Mesenchymal stem cell (in vitro differentiated cells and primary cell): ENCODE data around the gene ARHGAP42.

Experiments used
- DNase-seq: peaks from one replicate; pipeline ENCODE4 v3.0.0-alpha.2; 2013
- H2AFZ ChIP-seq: one replicate; pipeline ENCODE4 v1.6.1; 2013; ENCODE audit warnings: low read depth, mild to moderate bottlenecking, control low read depth, inconsistent platforms, low read length, moderate library complexity
- H2AK5ac ChIP-seq: 2 replicates; pipeline ENCODE4 v1.6.1; 2013; ENCODE audit warnings: low read length, moderate library complexity, mild to moderate bottlenecking, inconsistent platforms; ENCODE audit not compliant: severe bottlenecking
- H2BK120ac ChIP-seq: one replicate; pipeline ENCODE4 v1.6.1; 2013; ENCODE audit warnings: low read depth, mild to moderate bottlenecking, inconsistent platforms, low read length, moderate library complexity
- H2BK12ac ChIP-seq, 2 experiments: one replicate each; pipeline ENCODE4 v1.6.1; 2013; ENCODE audit warnings: inconsistent platforms in 2 of 2, low read length in 2 of 2, mild to moderate bottlenecking in 2 of 2, moderate library complexity in 2 of 2, control low read depth in 1 of 2
- H2BK15ac ChIP-seq: one replicate; pipeline ENCODE4 v1.6.1; 2013; ENCODE audit warnings: mild to moderate bottlenecking, low read depth, inconsistent platforms; ENCODE audit not compliant: poor library complexity, severe bottlenecking
- H2BK5ac ChIP-seq: 2 replicates; pipeline ENCODE4 v1.6.1; 2013; ENCODE audit warnings: low read depth, mild to moderate bottlenecking, low read length, control low read depth, inconsistent platforms; ENCODE audit not compliant: poor library complexity, severe bottlenecking
- H3K14ac ChIP-seq, 2 experiments: one replicate each; pipeline ENCODE4 v1.6.1; 2013; ENCODE audit warnings: inconsistent platforms in 2 of 2, low read length in 2 of 2, control low read depth in 1 of 2, mild to moderate bottlenecking in 1 of 2, moderate library complexity in 1 of 2
- H3K18ac ChIP-seq, 2 experiments: one replicate each; pipeline ENCODE4 v1.6.1; 2013; ENCODE audit warnings: inconsistent platforms in 2 of 2, low read length in 2 of 2, control low read depth in 1 of 2, low read depth in 1 of 2, mild to moderate bottlenecking in 1 of 2
- H3K23ac ChIP-seq, 2 experiments: one replicate each; pipeline ENCODE4 v1.6.1; 2013; ENCODE audit warnings: inconsistent platforms in 2 of 2, low read length in 2 of 2, mild to moderate bottlenecking in 2 of 2, moderate library complexity in 2 of 2, control low read depth in 1 of 2
- H3K27ac ChIP-seq: 2 replicates; pipeline ENCODE4 v1.5.1; 2013; ENCODE audit warnings: mild to moderate bottlenecking, moderate library complexity, low read length, control low read depth, inconsistent platforms; ENCODE audit not compliant: poor library complexity, severe bottlenecking
- H3K27me3 ChIP-seq, 2 experiments: 2 replicates each; pipeline versions ENCODE4 v1.6.1 to v1.7.0; 2013; ENCODE audit warnings: low read length in 2 of 2, mild to moderate bottlenecking in 2 of 2, moderate library complexity in 2 of 2, control low read depth in 1 of 2, inconsistent platforms in 1 of 2; ENCODE audit not compliant: control insufficient read depth in 1 of 2, insufficient read depth in 1 of 2
- H3K36me3 ChIP-seq, 2 experiments: 2 replicates each; pipeline versions ENCODE4 v1.6.1 to v1.7.0; 2013; ENCODE audit warnings: low read length in 2 of 2, control low read depth in 1 of 2, inconsistent platforms in 1 of 2, low read depth in 1 of 2, mild to moderate bottlenecking in 1 of 2; ENCODE audit not compliant: insufficient read depth in 2 of 2, control insufficient read depth in 1 of 2
- H3K4ac ChIP-seq, 2 experiments: one replicate each; pipeline ENCODE4 v1.6.1; 2013; ENCODE audit warnings: inconsistent platforms in 2 of 2, low read length in 2 of 2, mild to moderate bottlenecking in 2 of 2, moderate library complexity in 2 of 2, control low read depth in 1 of 2, low read depth in 1 of 2
- H3K4me1 ChIP-seq: 2 replicates; pipeline ENCODE4 v1.6.1; 2013; ENCODE audit warnings: low read depth, low read length, control low read depth; ENCODE audit not compliant: control insufficient read depth, insufficient read depth
- H3K4me2 ChIP-seq: 2 replicates; pipeline ENCODE4 v1.6.1; 2013; ENCODE audit warnings: low read length, mild to moderate bottlenecking, inconsistent platforms; ENCODE audit not compliant: poor library complexity, severe bottlenecking
- H3K4me3 ChIP-seq, 2 experiments: 2 replicates each; pipeline versions ENCODE4 v1.5.1 to v1.7.0; 2013; ENCODE audit warnings: low read length in 2 of 2, mild to moderate bottlenecking in 2 of 2, control low read depth in 1 of 2, low read depth in 1 of 2; ENCODE audit not compliant: insufficient read depth in 1 of 2
- H3K79me1 ChIP-seq: replicated peaks from 2 replicates; pipeline ENCODE4 v1.6.1; 2013; ENCODE audit warnings: mild to moderate bottlenecking, control low read depth, low read length, inconsistent platforms; ENCODE audit not compliant: poor library complexity, severe bottlenecking
- H3K9ac ChIP-seq: 2 replicates; pipeline ENCODE4 v1.7.0; 2013; ENCODE audit warnings: mild to moderate bottlenecking, low read length, moderate library complexity
- H3K9me3 ChIP-seq: 2 replicates; pipeline ENCODE4 v1.7.0; 2013; ENCODE audit warnings: mild to moderate bottlenecking, low read length; ENCODE audit not compliant: control insufficient read depth
- H4K8ac ChIP-seq: one replicate; pipeline ENCODE4 v1.6.1; 2013; ENCODE audit warnings: inconsistent platforms, mild to moderate bottlenecking, low read length, moderate library complexity
- H4K91ac ChIP-seq: one replicate; pipeline ENCODE4 v1.6.1; 2013; ENCODE audit warnings: mild to moderate bottlenecking, low read length, inconsistent platforms
- WGBS: methylation state at CpG from one replicate; pipeline ENCODE4 v1.1.7; 2013; ENCODE audit warnings: mixed read lengths; 5-methylcytosine and 5-hydroxymethylcytosine counted together

The ARHGAP42 gene

GRCh38 chr11:100855466-100856067 lies 168.5 kb downstream of the ARHGAP42 start:
- no peaks in the 10 kb centered on the region for H3K27me3 ChIP-seq
- no peak overlapping the region for H3K4ac ChIP-seq
- H2BK5ac ChIP-seq = no peak overlapping the region
- no peak overlapping the region for H3K9ac ChIP-seq
- DNase-seq = peak; percentile 66
- no peak overlapping the region for H3K14ac ChIP-seq
- no peaks in the 10 kb centered on the region for H3K9me3 ChIP-seq
- no peaks in the 10 kb centered on the region for H3K36me3 ChIP-seq
- H3K18ac ChIP-seq = no peak overlapping the region
- no CpG with 5 or more reads among the region's 1 CpG for WGBS
- no peak overlapping the region for H4K8ac ChIP-seq
- no peak overlapping the region for H2AK5ac ChIP-seq
- H3K27ac ChIP-seq = no peak overlapping the region
- H3K4me1 ChIP-seq = peaks cover 3% of the 10 kb centered on the region
- no peak overlapping the region for H3K4me3 ChIP-seq
- no peak overlapping the region for H3K4me2 ChIP-seq
- peaks cover 8% of the 10 kb centered on the region for H3K79me1 ChIP-seq
- no peak overlapping the region for H3K23ac ChIP-seq
- H2AFZ ChIP-seq = no peak overlapping the region
- H2BK15ac ChIP-seq = no peak overlapping the region
- H2BK120ac ChIP-seq = no peak overlapping the region
- no peak overlapping the region for H4K91ac ChIP-seq
- H2BK12ac ChIP-seq = no peak overlapping the region

GRCh38 chr11:100857236-100858005 lies 170.3 kb downstream of the ARHGAP42 start:
- no peak overlapping the region for H2AFZ ChIP-seq
- no peak overlapping the region for H3K4me2 ChIP-seq
- H3K4me1 ChIP-seq = no peaks in the 10 kb centered on the region
- no peak overlapping the region for H3K18ac ChIP-seq
- no peak overlapping the region for H2BK5ac ChIP-seq
- H2AK5ac ChIP-seq = no peak overlapping the region
- H3K79me1 ChIP-seq = peaks cover 11% of the 10 kb centered on the region
- H4K91ac ChIP-seq = no peak overlapping the region
- no peak overlapping the region for H3K4ac ChIP-seq
- H2BK12ac ChIP-seq = no peak overlapping the region
- H3K4me3 ChIP-seq = no peak overlapping the region
- H3K9me3 ChIP-seq = no peaks in the 10 kb centered on the region
- H3K27me3 ChIP-seq = no peaks in the 10 kb centered on the region
- H3K27ac ChIP-seq = no peak overlapping the region
- H2BK120ac ChIP-seq = no peak overlapping the region
- H4K8ac ChIP-seq = no peak overlapping the region
- H3K14ac ChIP-seq = no peak overlapping the region
- H3K9ac ChIP-seq = no peak overlapping the region
- H3K36me3 ChIP-seq = no peaks in the 10 kb centered on the region
- DNase-seq = no peak
- 61% methylated on average over 4 of the region's 4 CpGs for WGBS
- H2BK15ac ChIP-seq = no peak overlapping the region
- no peak overlapping the region for H3K23ac ChIP-seq

- Histone ChIP-seq H2BK5ac (no peak overlapping the region), H3K27ac (no peak overlapping the region), H2BK15ac (no peak overlapping the region), H3K27me3 (no peaks in the 10 kb centered on the region), H3K36me3 (no peaks in the 10 kb centered on the region), H4K8ac (no peak overlapping the region), H3K4me3 (no peak overlapping the region), H2AK5ac (no peak overlapping the region), H3K9ac (no peak overlapping the region), H3K18ac (no peak overlapping the region), H3K9me3 (no peaks in the 10 kb centered on the region), H3K23ac (no peak overlapping the region), H3K4ac (no peak overlapping the region), H2BK12ac (no peak overlapping the region), H2AFZ (no peak overlapping the region), H3K4me2 (no peak overlapping the region), H4K91ac (no peak overlapping the region), H2BK120ac (no peak overlapping the region), H3K4me1 (peaks cover 3% of the 10 kb centered on the region), H3K14ac (no peak overlapping the region), H3K79me1 (peaks cover 8% of the 10 kb centered on the region)
- no peak for DNase-seq
- WGBS = 98% methylated on average over 6 of the region's 7 CpGs
Observed at GRCh38 chr11:100860318-100861155, 173.4 kb downstream of the ARHGAP42 start.

GRCh38 chr11:100861212-100861611 lies 174.1 kb downstream of the ARHGAP42 start:
- H3K27ac ChIP-seq = no peak overlapping the region
- no peak overlapping the region for H4K91ac ChIP-seq
- WGBS = 95% methylated on average over 2 of the region's 3 CpGs

More at GRCh38 chr11:100861212-100861611, 174.1 kb downstream of the ARHGAP42 start:
- Histone ChIP-seq H3K18ac (no peak overlapping the region), H3K23ac (no peak overlapping the region), H3K9me3 (no peaks in the 10 kb centered on the region), H2BK5ac (no peak overlapping the region), H3K9ac (no peak overlapping the region), H3K4me3 (no peak overlapping the region), H3K36me3 (no peaks in the 10 kb centered on the region), H3K4me2 (no peak overlapping the region), H3K14ac (no peak overlapping the region), H4K8ac (no peak overlapping the region), H2BK15ac (no peak overlapping the region), H2BK120ac (no peak overlapping the region), H3K4me1 (peaks cover 5% of the 10 kb centered on the region), H3K4ac (no peak overlapping the region), H3K27me3 (no peaks in the 10 kb centered on the region), H2AK5ac (no peak overlapping the region), H2BK12ac (no peak overlapping the region), H3K79me1 (peaks cover 8% of the 10 kb centered on the region), H2AFZ (no peak overlapping the region)
- no peak for DNase-seq
